NOMO-1 (cell line): Measurements from ENCODE around the gene SNIP1.
A peak's percentile ranks its signal among the peaks of the same experiment; 100 is the strongest.
"Not testable (repeated sequence)": the region's sequence is repeated elsewhere in the genome, so short reads cannot be mapped to it uniquely, and the experiment has no call there.

Experiments
- DNase-seq, 2 experiments: peaks; one replicate each; lab custom pipeline; 2025; ENCODE audit not compliant: unreplicated experiment in 2 of 2; lab: John Stamatoyannopoulos, UW

SNIP1 gene

GRCh38 chr1:37514350-37515184 lies 39.5 kb downstream of the SNIP1 start, which contains the start of gene MEAF6:
MEAF6 (minus strand) TSS chr1:37514766; CDS start chr1:37514746, 20 bp downstream.
- peak; percentile 79 to 87 for DNase-seq

- peak in 1 of 2 experiments; percentile 13 for DNase-seq
Observed at GRCh38 chr1:37513795-37514349, 40.2 kb downstream of the SNIP1 start.

GRCh38 chr1:37509181-37509580 lies 44.9 kb downstream of the SNIP1 start:
- no peak for DNase-seq

DNA sequence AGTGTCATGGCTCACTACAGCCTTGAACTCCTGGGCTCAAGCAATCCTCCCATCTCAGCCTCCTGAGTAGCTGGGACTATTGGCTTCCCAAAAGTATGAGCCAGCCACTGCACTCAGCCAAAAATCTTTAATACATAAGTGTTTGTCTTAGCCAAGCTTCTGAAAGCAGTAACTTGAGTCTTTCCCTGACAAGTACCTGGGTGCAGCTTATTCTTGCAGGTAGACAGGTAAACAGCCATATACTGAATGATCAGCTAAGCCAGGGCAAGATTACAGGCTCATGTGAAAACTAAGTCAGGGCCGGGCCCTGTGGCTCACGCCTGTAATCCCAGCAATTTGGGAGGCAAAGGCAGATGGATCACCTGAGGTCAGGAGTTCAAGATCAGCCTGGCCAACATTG lies 47.4 kb downstream of the SNIP1 start:
- no peak for DNase-seq

- DNase-seq: not testable (repeated sequence)
Observed at GRCh38 chr1:37502791-37503190, 51.3 kb downstream of the SNIP1 start.

DNA sequence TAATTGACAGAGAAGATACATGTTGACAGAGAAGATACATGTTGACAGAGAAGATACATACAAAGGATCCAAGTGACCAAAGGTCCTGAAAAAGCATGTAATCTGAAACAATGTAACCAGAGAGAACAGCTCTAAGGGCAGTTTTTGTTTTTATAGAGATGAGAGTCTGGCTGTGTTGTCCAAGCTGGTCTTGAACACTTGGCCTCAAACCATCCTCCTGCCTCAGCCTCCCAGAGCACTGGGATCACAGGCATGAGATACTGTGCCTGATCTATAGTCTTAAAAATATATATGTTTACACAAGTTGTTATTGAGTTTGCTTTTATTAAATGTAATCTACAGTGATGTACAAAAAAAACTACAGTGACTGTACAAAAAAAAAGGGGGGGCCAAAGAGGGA lies 52.0 kb downstream of the SNIP1 start:
- no peak for DNase-seq

DNA sequence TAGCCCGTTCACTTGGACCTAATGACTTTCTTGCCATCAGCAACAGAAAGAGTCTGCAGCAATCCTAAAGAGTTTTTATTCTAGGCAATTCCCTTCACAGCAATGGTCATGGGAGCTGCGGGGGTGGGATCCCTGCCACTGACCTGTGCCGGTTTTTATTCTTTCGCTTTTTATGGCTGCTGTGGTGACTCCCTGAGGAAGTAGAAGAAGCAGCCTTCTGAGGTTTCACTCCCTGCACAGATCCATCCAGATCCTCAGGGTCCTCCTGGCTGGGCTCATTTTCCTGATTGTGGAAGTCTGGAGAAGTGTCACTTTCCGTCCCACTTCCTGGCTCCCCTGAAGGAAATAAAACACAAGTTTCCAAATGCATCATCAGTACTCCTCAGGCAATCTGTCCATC lies 52.4 kb downstream of the SNIP1 start:
- DNase-seq: no peak

DNA sequence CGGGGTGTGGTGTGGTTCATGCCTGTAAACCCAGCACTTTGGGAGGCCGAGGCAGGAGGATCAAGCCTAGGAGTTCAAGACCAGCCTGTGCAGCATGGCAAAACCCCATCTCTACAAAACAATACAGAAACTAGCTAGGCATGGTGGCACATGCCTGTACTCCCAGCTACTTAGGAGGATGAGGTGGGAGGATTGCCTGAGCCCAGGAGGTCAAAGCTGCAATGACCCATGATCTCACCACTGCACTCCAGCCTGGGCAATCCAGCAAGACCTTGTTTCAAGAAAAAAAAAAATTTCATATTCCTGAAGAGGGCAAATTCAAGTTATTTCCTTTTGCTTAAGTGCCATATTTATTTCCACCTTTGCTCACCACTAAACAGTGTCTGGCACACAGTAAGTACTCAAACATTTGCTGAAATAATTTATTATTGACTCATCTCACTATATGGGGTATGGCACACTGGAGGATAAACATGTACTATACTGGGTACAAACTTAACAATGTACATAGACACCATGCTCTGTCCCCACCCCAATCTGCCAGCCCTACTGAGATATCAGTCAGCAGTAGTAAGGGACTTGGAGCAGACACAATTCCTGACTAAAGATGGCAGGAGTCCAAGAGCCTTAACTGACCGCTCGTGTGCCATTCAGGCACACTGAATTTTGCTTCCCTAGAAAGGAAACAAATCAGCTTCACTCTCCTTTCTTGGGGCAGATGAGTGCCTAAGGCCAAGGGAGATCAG lies 55.0 kb downstream of the SNIP1 start:
- DNase-seq: no peak

DNA sequence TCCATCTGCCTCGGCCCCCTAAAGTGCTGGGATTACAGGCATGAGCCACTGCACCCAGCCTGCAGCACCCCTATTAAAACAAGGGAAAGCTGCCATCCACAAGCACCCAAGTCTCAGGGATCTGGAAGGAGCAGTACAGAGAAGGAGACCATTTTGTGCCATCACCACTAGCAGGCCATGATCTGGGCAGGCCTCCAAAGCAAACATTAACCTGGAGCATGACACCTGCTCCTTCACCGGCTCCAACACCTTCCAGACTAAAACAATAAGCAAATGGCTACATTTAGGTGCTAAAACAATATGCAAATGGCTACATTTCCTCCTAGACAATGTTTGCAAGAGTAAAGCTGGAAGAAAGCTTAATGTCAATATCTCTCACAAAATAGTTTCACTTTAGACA lies 56.3 kb downstream of the SNIP1 start:
- DNase-seq: no peak

- no peak for DNase-seq
Observed at GRCh38 chr1:37495875-37496274, 58.2 kb downstream of the SNIP1 start.

DNA sequence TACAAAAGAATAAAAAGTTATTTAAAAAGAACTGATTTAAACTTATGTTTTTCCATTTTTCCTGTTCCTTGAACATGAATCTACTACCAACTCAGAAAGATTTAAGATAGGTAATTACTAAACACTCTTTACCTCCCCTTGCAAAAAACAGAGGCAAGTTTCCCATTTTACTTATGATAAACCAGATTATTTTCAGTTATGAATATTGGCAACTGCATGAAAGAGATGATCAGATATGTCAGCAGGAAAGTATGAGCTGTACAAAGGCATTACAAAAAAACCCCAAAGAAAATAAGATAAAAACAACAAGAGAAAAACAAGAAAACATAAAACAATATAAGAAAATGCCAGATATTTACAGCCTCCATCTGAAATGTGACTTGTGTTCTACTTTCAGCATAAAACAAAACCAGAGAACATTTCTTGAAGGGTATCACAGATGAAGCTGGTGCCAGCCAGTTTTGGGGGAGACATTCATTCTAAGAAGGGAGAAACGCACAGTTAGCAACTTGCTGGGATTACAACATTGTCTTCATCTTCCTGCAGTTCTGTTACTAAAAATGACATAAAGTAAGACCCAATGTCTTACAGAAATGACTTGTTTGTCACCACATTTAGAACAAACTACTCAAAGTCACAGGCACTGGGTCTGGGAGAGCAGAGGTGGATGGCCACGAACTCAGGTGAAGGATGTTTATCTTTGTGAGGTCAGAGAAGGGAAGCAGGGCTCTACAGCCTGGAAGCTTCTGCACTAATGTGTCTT lies 60.6 kb downstream of the SNIP1 start:
- DNase-seq: no peak

GRCh38 chr1:37487619-37487984 lies 66.5 kb downstream of the SNIP1 start:
- no peak for DNase-seq

GRCh38 chr1:37486680-37487618 lies 67.1 kb downstream of the SNIP1 start:
- DNase-seq: peak; percentile 47 to 57

- DNase-seq: no peak
Observed at GRCh38 chr1:37485902-37486679, 68.0 kb downstream of the SNIP1 start.
